Measurements from ENCODE around the gene C1orf116.
"Not testable (repeated sequence)": the region's sequence is repeated elsewhere in the genome, so short reads cannot be mapped to it uniquely, and the experiment has no call there.

Gene C1orf116

DNA sequence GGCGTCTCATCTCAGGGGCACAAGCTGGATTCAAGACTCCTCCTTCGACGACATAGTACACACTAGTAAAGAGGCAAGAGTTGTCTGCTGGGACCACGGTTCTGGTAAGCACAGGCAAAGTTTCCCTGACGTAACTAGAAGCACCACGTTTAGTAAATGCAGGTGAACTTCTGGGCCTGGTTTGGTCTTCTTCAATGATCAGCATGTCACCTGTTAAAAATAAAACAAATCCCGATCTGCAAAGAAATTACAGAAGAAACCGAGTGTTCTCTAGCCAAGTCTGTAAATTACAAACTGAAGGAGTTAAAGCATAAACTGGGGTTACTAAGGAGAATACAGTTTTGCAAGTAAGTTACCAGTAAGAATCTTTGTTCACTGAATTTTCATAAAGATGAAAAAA is 17.0 kb upstream of the C1orf116 start:
- TF ChIP-seq, protein P1, sequence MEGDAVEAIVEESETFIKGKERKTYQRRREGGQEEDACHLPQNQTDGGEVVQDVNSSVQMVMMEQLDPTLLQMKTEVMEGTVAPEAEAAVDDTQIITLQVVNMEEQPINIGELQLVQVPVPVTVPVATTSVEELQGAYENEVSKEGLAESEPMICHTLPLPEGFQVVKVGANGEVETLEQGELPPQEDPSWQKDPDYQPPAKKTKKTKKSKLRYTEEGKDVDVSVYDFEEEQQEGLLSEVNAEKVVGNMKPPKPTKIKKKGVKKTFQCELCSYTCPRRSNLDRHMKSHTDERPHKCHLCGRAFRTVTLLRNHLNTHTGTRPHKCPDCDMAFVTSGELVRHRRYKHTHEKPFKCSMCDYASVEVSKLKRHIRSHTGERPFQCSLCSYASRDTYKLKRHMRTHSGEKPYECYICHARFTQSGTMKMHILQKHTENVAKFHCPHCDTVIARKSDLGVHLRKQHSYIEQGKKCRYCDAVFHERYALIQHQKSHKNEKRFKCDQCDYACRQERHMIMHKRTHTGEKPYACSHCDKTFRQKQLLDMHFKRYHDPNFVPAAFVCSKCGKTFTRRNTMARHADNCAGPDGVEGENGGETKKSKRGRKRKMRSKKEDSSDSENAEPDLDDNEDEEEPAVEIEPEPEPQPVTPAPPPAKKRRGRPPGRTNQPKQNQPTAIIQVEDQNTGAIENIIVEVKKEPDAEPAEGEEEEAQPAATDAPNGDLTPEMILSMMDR (IDR thresholded peaks at IDR 0.05; ENCODE audit: extremely low read depth, insufficient read depth, missing control alignments) = no peak

DNA sequence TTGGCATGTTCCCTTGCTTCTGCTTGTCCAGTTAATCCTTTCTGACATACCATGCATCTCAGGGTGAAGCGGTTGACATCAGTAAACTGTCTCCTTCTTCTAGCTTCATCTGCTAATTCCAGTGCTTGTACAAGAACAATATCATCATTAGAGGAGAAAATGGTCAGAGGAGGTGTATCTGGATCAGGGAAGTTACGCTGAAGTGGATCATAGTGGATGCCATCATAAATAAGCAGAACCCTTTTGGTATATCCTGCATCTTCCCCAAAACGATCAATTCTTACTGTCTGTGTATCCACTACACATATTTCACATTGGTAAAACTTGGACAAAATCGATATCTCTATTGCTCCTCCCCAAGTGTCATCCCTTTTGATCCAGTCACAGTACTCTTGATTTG is 16.5 kb upstream of the C1orf116 start:
- in situ Hi-C loops (cut with MboI; ENCODE audit: low pct_unique_long_range_greater_than_20kb, low sequenced_read_pairs, unreplicated experiment) = no loop called here
- TF ChIP-seq, protein P1 (IDR thresholded peaks at IDR 0.05; ENCODE audit: extremely low read depth, insufficient read depth, missing control alignments) = no peak
- DNase-seq (ENCODE audit: low spot score) = no peak

More for the DNA sequence above, 17.0 kb upstream of the C1orf116 start:
- in situ Hi-C loops (cut with MboI; ENCODE audit: low pct_unique_long_range_greater_than_20kb, low sequenced_read_pairs, unreplicated experiment) = no loop called here
- DNase-seq (ENCODE audit: low spot score) = no peak

DNA sequence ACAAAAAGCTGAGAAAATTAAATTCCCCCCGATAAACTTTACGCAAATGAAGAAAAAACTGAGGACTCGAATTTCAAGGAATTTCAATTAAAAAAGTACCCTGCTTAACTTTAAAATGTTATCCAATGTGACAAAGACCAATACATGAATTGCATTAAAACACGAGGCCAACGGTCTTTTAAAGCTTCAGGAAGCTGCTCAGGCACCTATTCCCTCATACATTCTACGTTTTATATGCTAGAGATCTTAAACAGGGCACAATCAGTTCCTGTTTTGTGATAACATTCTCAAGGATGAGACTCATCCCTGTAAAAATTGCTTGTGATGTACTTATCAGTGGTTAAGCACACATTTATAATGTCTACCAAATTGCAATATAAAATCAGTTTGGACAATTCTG is 15.5 kb upstream of the C1orf116 start:
- DNase-seq (ENCODE audit: low spot score) = no peak
- TF ChIP-seq, protein P1 (IDR thresholded peaks at IDR 0.05; ENCODE audit: extremely low read depth, insufficient read depth, missing control alignments) = no peak
- in situ Hi-C loops (cut with MboI; ENCODE audit: low pct_unique_long_range_greater_than_20kb, low sequenced_read_pairs, unreplicated experiment) = no loop called here

DNA sequence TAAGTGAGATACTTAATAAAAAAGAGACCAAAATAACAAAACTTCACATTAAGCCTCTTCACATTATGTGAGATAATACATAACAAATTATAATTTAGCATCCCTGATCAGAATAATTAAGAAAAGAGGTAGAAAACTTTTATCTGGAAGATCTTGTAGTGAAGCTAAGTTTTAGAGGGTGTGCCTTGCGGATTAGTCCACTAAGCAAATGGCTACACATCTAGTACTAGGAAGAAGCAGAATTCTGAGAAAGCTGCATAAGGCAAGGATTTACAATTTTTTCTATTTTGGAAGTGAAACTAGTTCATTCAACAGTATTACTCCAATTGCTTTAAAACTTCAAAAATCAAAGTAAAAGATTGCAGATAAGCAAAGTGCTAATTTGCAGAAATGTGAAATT is 14.9 kb upstream of the C1orf116 start:
- in situ Hi-C loops (cut with MboI; ENCODE audit: low pct_unique_long_range_greater_than_20kb, low sequenced_read_pairs, unreplicated experiment) = no loop called here
- DNase-seq (ENCODE audit: low spot score) = no peak
- TF ChIP-seq, protein P1 (IDR thresholded peaks at IDR 0.05; ENCODE audit: extremely low read depth, insufficient read depth, missing control alignments) = no peak

DNA sequence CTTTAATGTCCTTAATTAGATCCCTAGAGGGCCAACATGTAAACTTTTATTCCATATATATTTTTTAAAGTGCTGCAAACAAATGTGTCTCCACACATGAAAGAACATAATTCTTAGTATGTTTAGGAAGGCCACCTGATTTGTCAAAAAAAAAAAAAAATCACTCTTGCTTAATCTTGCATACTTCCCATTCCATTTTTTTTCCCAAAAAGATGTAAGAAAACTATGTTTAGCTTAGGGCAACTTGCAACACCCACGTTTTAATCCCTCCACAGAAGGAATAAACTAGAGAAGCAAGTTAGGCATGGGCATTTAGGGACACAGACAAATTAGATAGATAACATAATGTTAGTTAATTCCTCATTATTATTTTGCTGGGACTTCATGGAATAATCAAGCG is 12.9 kb upstream of the C1orf116 start:
- TF ChIP-seq, protein P1 (IDR thresholded peaks at IDR 0.05; ENCODE audit: extremely low read depth, insufficient read depth, missing control alignments) = no peak
- DNase-seq (ENCODE audit: low spot score) = no peak
- in situ Hi-C loops (cut with MboI; ENCODE audit: low pct_unique_long_range_greater_than_20kb, low sequenced_read_pairs, unreplicated experiment) = no loop called here

DNA sequence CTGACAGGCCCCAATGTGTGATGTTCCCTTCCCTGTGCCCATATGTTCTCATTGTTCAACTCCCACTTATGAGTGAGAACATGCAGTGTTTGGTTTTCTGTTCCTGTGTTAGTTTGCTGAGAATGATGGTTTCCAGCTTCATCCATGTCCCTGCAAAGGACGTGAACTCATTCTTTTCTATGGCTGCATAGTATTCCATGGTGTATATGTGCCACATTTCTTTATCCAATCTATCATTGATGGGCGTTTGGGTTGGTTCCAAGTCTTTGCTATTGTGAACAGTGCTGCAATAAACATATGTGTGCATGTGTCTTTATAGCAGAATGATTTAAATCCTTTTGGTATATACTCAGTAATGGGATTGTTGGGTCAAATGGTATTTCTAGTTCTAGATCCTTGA is 8.8 kb upstream of the C1orf116 start:
- in situ Hi-C loops (cut with MboI; ENCODE audit: low pct_unique_long_range_greater_than_20kb, low sequenced_read_pairs, unreplicated experiment); DNase-seq (ENCODE audit: low spot score): not testable (repeated sequence)

DNA sequence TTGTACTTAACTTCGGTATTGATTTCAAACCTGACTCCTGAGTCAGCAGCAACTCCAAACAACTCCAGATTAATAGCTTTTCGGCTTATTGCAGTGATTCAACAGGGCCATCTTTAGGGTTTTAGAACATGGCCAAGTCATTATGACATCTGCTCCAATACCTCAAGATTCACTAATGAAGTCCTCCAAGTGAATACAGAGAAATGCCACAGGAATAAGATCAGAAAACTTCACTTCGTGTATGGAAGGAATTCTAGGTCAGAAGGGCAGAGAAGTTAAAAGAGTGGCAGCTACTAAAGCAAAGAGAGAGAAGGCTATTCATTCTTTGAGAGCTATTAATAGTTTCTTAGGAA is 7.6 kb upstream of the C1orf116 start:
- TF ChIP-seq, protein P1 (IDR thresholded peaks at IDR 0.05; ENCODE audit: extremely low read depth, insufficient read depth, missing control alignments) = no peak
- DNase-seq (ENCODE audit: low spot score) = no peak
- in situ Hi-C loops (cut with MboI; ENCODE audit: low pct_unique_long_range_greater_than_20kb, low sequenced_read_pairs, unreplicated experiment) = no loop called here
